Activated T-helper 1 cell treated with Interleukin-2 at 50 U/mL for 16 hours (primary cell): ENCODE measurements around the gene SERINC2.
"Not testable (repeated sequence)": the region's sequence is repeated elsewhere in the genome, so short reads cannot be mapped to it uniquely, and the experiment has no call there.

ENCODE experiments used
- DNase-seq: peaks from one replicate; pipeline ENCODE4 v3.0.0-alpha.2; 2020; ENCODE audit warnings: low read depth

Gene SERINC2

GRCh38 chr1:31471452-31472313 lies 58.7 kb downstream of the SERINC2 start:
- DNase-seq: not testable (repeated sequence)

GRCh38 chr1:31472314-31472651 lies 59.3 kb downstream of the SERINC2 start:
- not testable (repeated sequence) for DNase-seq

GRCh38 chr1:31472673-31473072 lies 59.7 kb downstream of the SERINC2 start:
- DNase-seq: not testable (repeated sequence)

- not testable (repeated sequence) for DNase-seq
Measured at GRCh38 chr1:31473508-31473907, 60.5 kb downstream of the SERINC2 start.

GRCh38 chr1:31474567-31474966 lies 61.6 kb downstream of the SERINC2 start:
- DNase-seq: not testable (repeated sequence)

- DNase-seq: no peak
Measured at GRCh38 chr1:31476891-31477846, 64.2 kb downstream of the SERINC2 start.

GRCh38 chr1:31478167-31478566 lies 65.2 kb downstream of the SERINC2 start:
- no peak for DNase-seq

- no peak for DNase-seq
Measured at GRCh38 chr1:31479811-31480210, 66.8 kb downstream of the SERINC2 start.

GRCh38 chr1:31480426-31480825 lies 67.4 kb downstream of the SERINC2 start:
- DNase-seq: not testable (repeated sequence)

- DNase-seq: no peak
Measured at GRCh38 chr1:31482482-31483011, 69.5 kb downstream of the SERINC2 start.

GRCh38 chr1:31483012-31483946 lies 70.3 kb downstream of the SERINC2 start:
- DNase-seq: no peak
